K562 (cell line): Measurements from ENCODE around the gene HOXB3. TPM values are rescaled to one million over a fixed set of nuclear protein-coding genes. Genes with fewer than 3 reads are reported as not detected.
A peak's percentile ranks its signal among the peaks of the same experiment; 100 is the strongest.

Source experiments
- ATAC-seq: fragments of 200-7000 bp; cut with Tn5 transposase; 3 replicates; pipeline ENCODE4 v1.9.1; 2020; ENCODE audit warnings: moderate library complexity
- BruUV-seq: library from RNA; stranded (reverse); fragments of 400-500 nt; replicated peaks from 2 replicates; lab custom pipeline; 2021; lab: Mats Ljungman, UMichigan
- CTCF ChIA-PET: fragments of 300-600 bp; formaldehyde crosslinking; extraction: SDS; loops from one replicate; lab custom pipeline; 2021; ENCODE audit warnings: low intra/inter-chr PET ratio; lab: Yijun Ruan, JAX
- POLR2A ChIA-PET: fragments of 300-600, 350-650 bp; sonication (Branson Sonifier 250); formaldehyde crosslinking; extraction: SDS; loops from one replicate; lab custom pipeline; 2021; ENCODE audit warnings: antibody characterized with exemption, inconsistent platforms; lab: Yijun Ruan, JAX
- DNase-seq, 4 experiments: peaks; one replicate each; pipeline versions ENCODE4 v3.0.0 to v3.0.0-alpha.2; 2011 to 2018; ENCODE audit warnings: low spot score in 3 of 4, mixed read lengths in 3 of 4; ENCODE audit errors: extremely low read depth in 1 of 4
- FAIRE-seq: peaks from 2 replicates; lab custom pipeline; 2011; peaks lifted over from hg19 to GRCh38; lab: Jason Lieb, UNC
- H2AFZ ChIP-seq: 2 replicates; pipeline ENCODE4 v1.6.0; 2011; ENCODE audit warnings: low read depth, low read length, control low read depth, inconsistent platforms
- H3K27ac ChIP-seq: fragments of 200-600 bp; 3 replicates; pipeline ENCODE4 v1.8.0; 2011; ENCODE audit warnings: low read depth, mild to moderate bottlenecking, control low read depth, inconsistent platforms, low read length, moderate library complexity, mixed read lengths; ENCODE audit errors: extremely low read depth
- H3K27me3 ChIP-seq, 2 experiments: fragments of 300-600 bp in 1 of 2; 2 replicates in 1 of 2; 3 replicates in 1 of 2; pipeline versions ENCODE4 v1.6.0 to v1.8.0; 2011; ENCODE audit warnings: inconsistent platforms in 2 of 2, low read length in 2 of 2, mild to moderate bottlenecking in 1 of 2, mixed read lengths in 1 of 2, moderate library complexity in 1 of 2; ENCODE audit not compliant: control insufficient read depth in 2 of 2, insufficient read depth in 2 of 2
- H3K36me3 ChIP-seq: fragments of 300-600 bp; 3 replicates; pipeline ENCODE4 v1.8.0; 2011; ENCODE audit warnings: mild to moderate bottlenecking, low read length, inconsistent platforms; ENCODE audit not compliant: control insufficient read depth, insufficient read depth
- H3K4me1 ChIP-seq, 2 experiments: fragments of 200-600 bp in 1 of 2; replicated peaks in 1 of 2; 2 replicates in 1 of 2; 3 replicates in 1 of 2; pipeline versions ENCODE4 v1.5.1 to v1.8.0; 2011; ENCODE audit warnings: inconsistent platforms in 2 of 2, low read length in 2 of 2, mild to moderate bottlenecking in 1 of 2, mixed read lengths in 1 of 2, moderate library complexity in 1 of 2; ENCODE audit not compliant: control insufficient read depth in 2 of 2, insufficient read depth in 2 of 2
- H3K4me2 ChIP-seq: 2 replicates; pipeline ENCODE4 v1.6.1; 2011; ENCODE audit warnings: low read length, control low read depth, inconsistent platforms, mixed read lengths; ENCODE audit not compliant: insufficient read depth
- H3K4me3 ChIP-seq: fragments of 200-600 bp; sonication (generic), shearing (Covaris generic); 2 replicates; pipeline ENCODE4 v1.5.1; 2016; ENCODE audit warnings: control low read depth, inconsistent platforms
- H3K79me2 ChIP-seq: fragments of 200-600 bp; 3 replicates; pipeline ENCODE4 v1.8.0; 2011; ENCODE audit warnings: low read length, inconsistent platforms; ENCODE audit not compliant: control insufficient read depth, insufficient read depth
- H3K9ac ChIP-seq, 2 experiments: 2 replicates each; pipeline versions ENCODE4 v1.6.0 to v1.6.1; 2011; ENCODE audit warnings: low read depth in 2 of 2, low read length in 2 of 2, control low read depth in 1 of 2, inconsistent platforms in 1 of 2, mild to moderate bottlenecking in 1 of 2, mixed read lengths in 1 of 2; ENCODE audit not compliant: insufficient read depth in 1 of 2
- H3K9me1 ChIP-seq: one replicate; pipeline ENCODE4 v1.6.0; 2011; ENCODE audit warnings: inconsistent platforms, mild to moderate bottlenecking, low read length, moderate library complexity; ENCODE audit not compliant: control insufficient read depth, insufficient read depth
- H3K9me3 ChIP-seq: replicated peaks from 2 replicates; pipeline ENCODE4 v1.5.1; 2011; ENCODE audit warnings: low read depth, low read length, inconsistent platforms; ENCODE audit not compliant: control insufficient read depth, insufficient read depth
- H4K20me1 ChIP-seq: replicated peaks from 2 replicates; pipeline ENCODE4 v1.6.1; 2011; ENCODE audit warnings: low read length, inconsistent platforms, mixed read lengths; ENCODE audit not compliant: control insufficient read depth, insufficient read depth
- AFF1 ChIP-seq, 2 experiments: fragments of 450-650 bp; IDR thresholded peaks; 2 replicates each; pipeline ENCODE4 v1.6.1; 2018; ENCODE audit warnings: mild to moderate bottlenecking in 2 of 2, low read depth in 1 of 2; ENCODE audit not compliant: partially characterized antibody in 2 of 2
- ARNT ChIP-seq, 2 experiments: fragments of 450-650 bp; IDR thresholded peaks; 2 replicates each; pipeline ENCODE4 v1.6.1; 2016; ENCODE audit warnings: mild to moderate bottlenecking in 1 of 2
- BRD4 ChIP-seq: fragments of 200-600 bp; sonication (generic); IDR thresholded peaks from 2 replicates; pipeline ENCODE4 v1.6.1; 2017; ENCODE audit warnings: inconsistent platforms
- ELF1 ChIP-seq: fragments of 200-800 bp; sonication (Bioruptor generic); IDR thresholded peaks from 2 replicates; pipeline ENCODE4 v1.6.1; 2016; ENCODE audit warnings: missing genetic modification characterization, missing compliant biosample characterization
- ILF3 ChIP-seq: fragments of 450-650 bp; IDR thresholded peaks from 2 replicates; pipeline ENCODE4 v1.6.1; 2018; ENCODE audit warnings: antibody characterized with exemption, mild to moderate bottlenecking, moderate library complexity, borderline replicate concordance
- NR2C2 ChIP-seq, 2 experiments: fragments of 200-800 bp in 1 of 2; sonication (Bioruptor generic) in 1 of 2; sonication (generic) in 1 of 2; formaldehyde crosslinking in 1 of 2; IDR thresholded peaks; 2 replicates each; pipeline versions ENCODE4 v1.6.1 to v1.8.0; 2016 to 2022; ENCODE audit warnings: mild to moderate bottlenecking in 1 of 2, missing compliant biosample characterization in 1 of 2, missing genetic modification characterization in 1 of 2, missing genetic modification reagents in 1 of 2
- TBP ChIP-seq: optimal IDR thresholded peaks from 2 replicates; pipeline ENCODE3; 2011; ENCODE audit warnings: low read depth, low read length, improper control_type of control experiment
- TRIM24 ChIP-seq, 2 experiments: fragments of 450-650 bp; IDR thresholded peaks; 2 replicates each; pipeline ENCODE4 v1.6.1; 2016
- U2AF1 ChIP-seq: fragments of 200-400 bp; formaldehyde crosslinking; optimal IDR thresholded peaks from 2 replicates; pipeline ENCODE3; 2017; ENCODE audit warnings: mild to moderate bottlenecking, low read depth, low read length, moderate library complexity
- ZNF253 ChIP-seq: fragments of 250-450 bp; sonication (Bioruptor Pico); conservative IDR thresholded peaks from 2 replicates; pipeline ENCODE4 v1.6.1; 2021; ENCODE audit warnings: mild to moderate bottlenecking
- ZNF354B ChIP-seq: fragments of 250-450 bp; sonication (Bioruptor Pico); IDR thresholded peaks from 2 replicates; pipeline ENCODE4 v1.4.0; 2020
- ZNF766 ChIP-seq: fragments of 200-800 bp; sonication (Bioruptor generic); conservative IDR thresholded peaks from 2 replicates; pipeline ENCODE4 v1.6.1; 2016; ENCODE audit warnings: missing genetic modification characterization, missing compliant biosample characterization
- WGBS: fragments of 100-300 bp; shearing (Covaris generic); methylation state at CpG from one replicate; pipeline ENCODE4 v1.1.6; 2016; ENCODE audit warnings: low coverage, mixed read lengths; ENCODE audit not compliant: insufficient coverage; ENCODE audit errors: missing lambda C conversion rate; 5-methylcytosine and 5-hydroxymethylcytosine counted together
- in situ Hi-C: fragments of 300-500 bp; cut with MboI; formaldehyde crosslinking; loops from 4 replicates; pipeline ENCODE4 v1.15.0; 2018; ENCODE audit warnings: inconsistent platforms, mixed read lengths
- intact Hi-C: fragments of 100-400 bp; cut with micrococcal nuclease; formaldehyde crosslinking; loops from 2 replicates; pipeline ENCODE4 v1.14.2; 2022
- polyA plus RNA-seq, 8 experiments: library from polyadenylated mRNA; depleted of rRNA in 4 of 8; stranded (reverse) in 5 of 8; unstranded in 3 of 8; fragments of >200 nt; fragmentation: Nextera tagmentation in 2 of 8; fragmentation: Illumina TruSeq in 1 of 8; extraction: Ambion mirVana in 2 of 8; extraction: Trizol in 1 of 8; gene quantifications; 2 replicates each; pipeline versions ENCODE4 v1.2.1 to v1.2.3, GENCODE V29; 2011 to 2014; ENCODE audit warnings: inconsistent platforms in 1 of 8, missing spikeins in 1 of 8
- total RNA-seq, 7 experiments: library from RNA; depleted of rRNA in 6 of 7; stranded (reverse); fragments of >200 nt in 6 of 7; fragmentation: Illumina TruSeq in 2 of 7; extraction: Trizol in 2 of 7; gene quantifications; 2 replicates each; pipeline versions ENCODE4 v1.2.1 to v1.2.3, GENCODE V29; 2011 to 2021; ENCODE audit warnings: low replicate concordance in 1 of 7

HOXB3 gene
- total and polyA plus RNA-seq, 9 of the 15 experiments (the other 6 are each of a cell fraction or from before 2014, with no cell fraction given): 2.4 to 41.3 (median 20.2) TPM

- TF ChIP-seq TRIM24 (IDR thresholded peaks at IDR 0.05) (0 out of 4 replicates have a peak, but pooled peaks of 1 of the 2 experiments have one; percentile 5), ZNF354B (CRISPR knock-in tag) (no peak), ILF3 (no peak)
Observed at GRCh38 chr17:48548523-48549280, 41.3 kb downstream of the HOXB3 start (continued).

- intact Hi-C loops (loop anchor here (1.0 to 2.0 kb wide), 3 partner anchors 31 to 79 kb away; partner anchors contain the start of gene HOXB9), in situ Hi-C loops (no loop called here)
- Histone ChIP-seq H3K9me1 (no peaks in the 10 kb centered on the region), H3K27me3 (no peaks in the 10 kb centered on the region), H4K20me1 (no peaks in the 10 kb centered on the region), H3K4me3 (peak overlapping the region; percentile 36), H3K27ac (peak overlapping the region; percentile 95), H3K9me3 (no peaks in the 10 kb centered on the region), H3K9ac (peak overlapping the region; percentile 82 to 93; a peak in 3 of 4 replicates), H3K4me1 (peaks cover 35 to 44% of the 10 kb centered on the region in 2 experiments), H3K36me3 (peaks cover 44% of the 10 kb centered on the region; the same call in 2 of the 3 replicates), H2AFZ (peak overlapping the region; percentile 73), H3K4me2 (peak overlapping the region; percentile 81), H3K79me2 (peaks cover 72% of the 10 kb centered on the region)
- no TSS peak for BruUV-seq
- ChIA-PET POLR2A (interaction anchor here (0.6 to 2.2 kb wide), 13 partner anchors 9 to 363 kb away, joined by 3 to 12 read pairs (median 6); no protein-coding TSS in a partner anchor), CTCF (no interaction called here)
- DNase-seq (peak; percentile 60 to 91 (median 74)), ATAC-seq (0 out of 3 replicates have a peak, but pooled peaks have one; percentile 3), FAIRE-seq (peak; percentile 85)
- under 1% methylated on average over 24 of the region's 24 CpGs for WGBS
- TF ChIP-seq NR2C2 (CRISPR knock-in tag; IDR thresholded peaks at IDR 0.05) (no peak), NR2C2 (tag; IDR thresholded peaks at IDR 0.05) (peak; percentile 64), ZNF253 (no peak), AFF1 (IDR thresholded peaks at IDR 0.05; ENCODE audit: low read depth in 1 of 2, partially characterized antibody in 2 of 2) (peak; percentile 64 to 91), ARNT (IDR thresholded peaks at IDR 0.05) (peak; percentile 56 to 62; a peak in 2 of 4 replicates), ZNF766 (CRISPR knock-in tag) (peak; percentile 35; the same call in 1 of the 2 replicates), ELF1 (tag) (peak; percentile 56), U2AF1 (no peak), BRD4 (peak; percentile 15; the same call in 1 of the 2 replicates), TBP (peak; percentile 59)
Observed at GRCh38 chr17:48547808-48548522, 42.1 kb downstream of the HOXB3 start.
